Measurements from ENCODE around the gene ZNF674.

The ZNF674 gene

DNA sequence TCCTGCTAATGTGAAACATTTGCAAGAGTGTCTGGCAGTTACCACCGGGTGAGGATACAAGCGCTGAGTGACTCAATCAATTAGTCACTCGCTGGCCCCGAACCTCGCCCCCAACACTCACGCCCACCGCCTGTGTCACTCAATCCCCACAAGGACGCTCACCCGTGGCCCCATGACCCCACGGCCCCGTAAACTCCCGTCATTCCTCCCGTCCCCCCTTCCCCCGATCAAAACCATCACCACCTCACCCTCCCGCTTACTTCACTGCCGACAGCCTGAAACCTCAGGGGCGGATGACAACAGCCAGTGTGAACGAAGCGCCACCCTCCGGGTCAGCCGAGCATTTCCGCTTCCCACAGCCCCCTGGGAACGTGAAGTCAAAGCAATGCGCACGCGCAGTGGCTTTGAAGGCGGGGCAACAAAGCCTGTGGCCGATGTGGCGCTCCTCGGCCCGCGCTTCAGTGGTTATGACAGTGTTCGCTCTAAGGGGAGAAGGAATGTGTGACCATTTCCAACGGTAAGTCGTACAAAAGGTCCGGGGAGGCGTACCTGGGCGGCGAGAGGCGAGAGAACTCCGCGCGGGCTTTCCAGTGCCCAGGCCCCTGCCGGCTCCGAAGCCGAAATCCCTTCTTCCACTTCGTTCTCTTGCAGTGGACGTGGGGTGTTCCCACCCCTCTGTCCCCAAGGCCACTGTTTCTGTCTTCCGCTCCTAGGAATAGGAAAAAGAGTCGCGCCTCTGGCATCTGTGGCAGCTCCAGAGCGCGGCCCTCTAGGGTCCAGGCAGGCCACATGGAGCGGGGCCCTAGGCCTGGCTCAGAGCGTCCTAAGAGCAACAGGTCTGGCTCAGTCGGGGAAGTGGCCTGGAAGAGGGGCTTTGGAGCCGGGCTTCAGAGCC, at the start of gene ZNF674:
ZNF674 (minus strand) TSS at position 311 of the 895 bp plus-strand sequence. CDS start 3,334 bp downstream, outside the sequence.
- peak; percentile 83 to 88 (median 88) for DNase-seq (ENCODE audit: low read depth in 3 of 3)

- DNase-seq (ENCODE audit: low read depth in 3 of 3) = no peak
Observed at GRCh38 chrX:46589977-46590723, 44.9 kb upstream of the ZNF674 start.

GRCh38 chrX:46588263-46588662, 43.0 kb upstream of the ZNF674 start:
- no peak for DNase-seq (ENCODE audit: low read depth in 3 of 3)

DNA sequence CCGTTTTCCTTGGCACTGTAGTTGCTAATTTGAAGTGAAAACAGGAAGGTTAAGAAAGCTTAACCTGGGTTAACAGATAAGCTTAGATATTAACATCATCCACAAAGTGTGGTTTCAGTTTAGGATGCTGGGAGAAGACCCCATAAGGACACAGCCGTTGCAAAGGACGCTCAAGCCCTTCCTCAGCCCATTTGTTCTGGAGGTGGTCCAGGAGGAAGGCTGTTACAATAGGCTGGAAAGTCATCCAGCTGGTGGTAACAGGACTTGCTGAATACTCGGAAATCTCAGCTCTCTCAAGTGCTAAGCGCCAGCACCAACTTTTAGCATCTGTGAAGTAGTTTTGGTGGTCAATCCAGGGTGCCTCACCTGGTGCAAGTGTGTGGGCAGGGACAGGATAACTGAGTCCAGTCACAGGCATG, 42.5 kb upstream of the ZNF674 start:
- no peak for DNase-seq (ENCODE audit: low read depth in 3 of 3)

GRCh38 chrX:46587158-46587557, 41.9 kb upstream of the ZNF674 start:
- DNase-seq (ENCODE audit: low read depth in 3 of 3) = no peak

DNA sequence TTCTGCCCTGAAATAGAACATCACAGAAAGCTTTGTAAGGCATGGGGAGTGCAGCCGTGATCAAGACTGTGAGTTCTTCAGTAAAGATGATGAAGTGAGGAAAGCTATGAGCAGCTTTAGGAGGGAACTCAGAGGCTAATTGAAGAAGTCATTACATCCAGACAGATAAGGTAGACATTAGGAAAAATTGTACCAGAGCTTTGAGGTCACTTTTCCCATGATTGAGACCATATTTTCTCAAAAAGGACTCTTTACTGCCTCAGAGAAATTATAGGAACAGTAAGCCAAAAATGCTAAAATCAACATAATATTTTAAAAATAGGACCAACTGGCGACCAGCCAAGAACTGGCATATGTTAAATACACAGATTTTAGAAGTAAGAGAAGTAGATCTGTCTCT, 39.5 kb upstream of the ZNF674 start:
- no peak for DNase-seq (ENCODE audit: low read depth in 3 of 3)

GRCh38 chrX:46582966-46583365, 37.7 kb upstream of the ZNF674 start:
- DNase-seq (ENCODE audit: low read depth in 3 of 3) = no peak

- no peak for DNase-seq (ENCODE audit: low read depth in 3 of 3)
Observed at GRCh38 chrX:46582325-46582724, 37.1 kb upstream of the ZNF674 start.

DNA sequence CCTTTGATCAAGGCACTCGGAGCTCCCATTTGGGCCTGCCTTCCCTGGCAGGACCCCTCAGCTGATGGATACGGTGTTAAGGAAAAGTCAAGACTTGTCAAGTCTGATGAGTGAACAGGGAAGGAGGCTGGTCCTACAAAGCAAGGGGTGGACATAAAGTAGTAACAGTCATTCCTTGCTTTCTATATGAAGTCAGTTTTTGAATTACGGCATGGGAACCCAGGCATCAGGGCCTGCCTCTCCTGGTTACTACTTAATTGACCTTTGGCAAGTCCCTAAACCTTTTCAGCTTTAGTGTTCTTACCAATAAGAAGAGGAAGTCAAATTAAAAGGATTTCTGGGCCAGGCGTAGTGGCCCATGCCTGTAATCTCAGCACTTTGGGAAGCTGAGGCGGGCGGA, 35.4 kb upstream of the ZNF674 start:
- DNase-seq (ENCODE audit: low read depth in 3 of 3) = no peak

DNA sequence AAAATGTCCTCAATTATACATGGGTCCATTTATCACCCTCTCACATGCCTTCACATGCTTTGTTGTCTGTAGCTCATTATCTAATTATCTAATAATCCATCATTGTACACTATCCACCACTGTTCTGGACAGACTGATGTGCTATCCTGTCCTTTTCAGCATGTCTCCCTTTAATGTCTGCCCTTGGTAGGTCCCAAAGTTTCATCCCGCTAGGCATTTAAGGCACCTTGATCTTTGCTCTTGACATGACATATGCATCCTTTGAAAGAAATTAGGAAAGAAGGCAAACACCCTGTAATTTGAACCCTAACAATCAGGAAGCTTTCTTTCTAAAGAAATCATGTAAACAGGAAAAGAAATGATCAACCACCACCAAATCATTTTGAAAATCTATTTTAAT, 34.0 kb upstream of the ZNF674 start:
- no peak for DNase-seq (ENCODE audit: low read depth in 3 of 3)

DNA sequence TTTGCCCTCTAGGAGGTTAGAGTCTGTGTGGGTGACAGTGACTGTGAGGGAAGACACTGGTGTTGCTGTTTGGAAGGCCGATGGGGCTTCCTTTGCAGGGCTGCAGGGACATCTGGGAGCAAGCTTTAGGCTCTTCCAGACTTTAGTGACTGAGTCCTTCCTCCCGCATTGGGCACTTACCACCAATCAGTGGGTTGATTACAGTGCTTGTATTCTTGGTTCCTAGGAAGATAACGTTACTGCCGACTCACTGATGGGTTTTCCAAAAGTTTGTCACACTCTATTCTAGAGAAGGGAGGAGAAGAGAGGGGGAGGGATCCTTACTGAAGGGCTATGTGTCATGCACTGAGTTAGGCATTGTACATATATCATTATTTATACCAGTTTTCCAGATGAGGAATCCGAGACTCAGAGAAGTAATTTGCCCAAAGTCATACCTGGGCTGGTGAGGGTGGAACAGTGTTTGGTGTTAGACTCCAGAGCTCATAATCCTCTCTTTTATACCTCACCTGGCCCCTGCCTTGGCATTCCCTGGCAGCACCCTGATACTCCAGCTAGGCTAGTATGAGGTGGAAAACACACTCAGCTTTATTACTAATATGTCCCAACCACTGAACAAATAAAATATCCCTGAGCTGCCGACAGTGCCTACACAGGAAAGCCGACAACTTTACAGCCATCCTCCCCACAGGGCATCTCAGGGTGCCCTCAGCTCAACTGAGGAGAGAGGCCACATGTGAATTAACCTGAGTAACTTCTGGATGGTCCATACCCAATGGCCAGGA, 32.2 kb upstream of the ZNF674 start:
- DNase-seq (ENCODE audit: low read depth in 3 of 3) = no peak

DNA sequence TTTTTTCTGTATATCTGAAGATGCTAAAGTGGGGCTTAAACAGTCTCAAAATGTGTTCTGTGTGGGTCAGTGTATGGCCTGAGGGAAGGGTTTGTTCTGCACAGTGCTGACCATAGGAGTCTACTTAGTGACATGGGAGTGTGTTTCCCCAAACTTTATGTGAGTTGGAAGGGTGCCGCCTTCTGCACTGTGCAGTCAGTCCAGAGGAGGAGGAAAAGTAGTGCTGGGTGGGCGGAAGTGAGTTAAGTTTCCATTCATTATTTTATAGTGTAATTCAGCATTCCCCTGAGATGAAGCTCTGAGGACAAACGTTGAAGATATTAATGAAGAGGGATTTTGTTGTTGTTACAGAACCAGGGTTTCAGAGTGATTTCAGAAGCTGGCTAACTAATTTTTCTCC, 31.2 kb upstream of the ZNF674 start:
- DNase-seq (ENCODE audit: low read depth in 3 of 3) = no peak

- no peak for DNase-seq (ENCODE audit: low read depth in 3 of 3)
Observed at GRCh38 chrX:46575991-46576392, 30.8 kb upstream of the ZNF674 start.

DNA sequence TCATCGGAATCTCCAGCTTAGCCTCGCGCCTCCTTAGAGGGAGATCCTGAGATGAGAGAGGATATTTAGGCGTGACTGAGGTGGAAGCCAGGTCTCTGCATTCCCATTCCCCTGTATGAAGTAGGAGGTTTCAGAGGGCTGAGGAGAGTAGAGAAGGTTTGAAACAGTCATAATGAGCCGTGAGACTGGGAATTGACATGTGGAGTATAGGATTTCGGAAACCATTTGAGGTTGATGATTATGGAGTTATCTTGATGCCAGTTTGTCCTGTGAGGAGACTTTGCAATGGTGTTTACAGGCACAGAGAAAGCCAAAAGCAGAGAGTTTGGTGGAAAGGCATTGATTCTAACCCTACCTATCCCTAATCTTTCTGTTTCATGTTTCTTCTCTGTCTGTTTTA, 30.4 kb upstream of the ZNF674 start:
- DNase-seq (ENCODE audit: low read depth in 3 of 3) = no peak

DNA sequence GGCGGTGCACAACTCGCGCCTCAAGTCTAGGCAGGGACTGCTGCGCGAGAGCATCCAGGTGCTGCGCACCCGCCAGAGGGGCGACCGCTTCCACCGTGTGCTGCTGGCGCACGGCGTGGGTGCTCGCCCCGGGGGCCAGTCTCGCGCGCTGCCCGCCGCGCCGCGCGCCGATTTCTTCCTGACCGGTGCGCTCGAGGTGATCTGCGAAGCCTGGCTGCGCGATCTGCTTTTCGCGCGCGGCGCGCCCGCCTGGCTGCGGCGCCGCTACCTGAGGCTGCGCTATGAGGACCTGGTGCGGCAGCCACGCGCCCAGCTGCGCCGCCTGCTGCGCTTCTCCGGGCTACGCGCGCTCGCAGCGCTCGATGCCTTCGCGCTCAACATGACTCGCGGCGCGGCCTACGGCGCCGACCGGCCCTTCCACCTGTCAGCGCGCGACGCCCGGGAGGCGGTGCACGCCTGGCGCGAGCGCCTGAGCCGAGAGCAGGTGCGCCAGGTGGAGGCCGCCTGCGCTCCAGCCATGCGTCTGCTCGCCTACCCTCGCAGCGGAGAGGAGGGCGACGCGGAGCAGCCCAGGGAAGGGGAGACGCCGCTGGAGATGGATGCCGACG, 29.7 kb upstream of the ZNF674 start:
- no peak for DNase-seq (ENCODE audit: low read depth in 3 of 3)

- no peak for DNase-seq (ENCODE audit: low read depth in 3 of 3)
Observed at GRCh38 chrX:46573892-46574773, 28.9 kb upstream of the ZNF674 start.

DNA sequence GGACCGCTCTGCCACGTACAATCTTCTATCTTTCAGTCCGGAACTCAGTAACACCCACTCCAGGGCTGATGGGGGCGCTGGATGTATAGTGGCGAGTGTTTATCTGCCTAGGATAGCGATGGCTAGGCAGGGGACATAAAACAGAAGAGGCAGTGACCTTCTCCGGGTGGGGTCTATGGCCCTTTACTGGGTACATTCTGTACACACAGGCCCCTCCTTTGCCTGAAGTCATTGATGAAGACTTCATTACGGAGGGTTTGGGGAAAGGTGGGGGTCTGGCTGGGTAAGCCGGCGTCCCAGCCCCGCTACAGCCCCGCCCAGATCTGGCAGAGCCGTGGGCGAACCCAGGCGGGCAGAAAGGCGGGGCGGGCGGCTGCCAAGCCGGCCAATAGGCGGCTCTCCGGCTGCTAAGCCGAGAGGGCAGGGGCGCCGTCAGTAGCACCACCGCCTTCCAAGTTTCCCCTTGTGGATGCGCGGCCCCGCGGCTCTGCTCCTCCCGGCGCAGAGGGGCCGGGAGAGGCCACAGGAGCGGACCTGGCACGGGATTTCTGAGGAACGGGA, 28.2 kb upstream of the ZNF674 start, which contains the start of gene CHST7:
CHST7 (plus strand) TSS at position 435 of the 561 bp plus-strand sequence. CDS start 167 bp downstream, outside the sequence.
- DNase-seq (ENCODE audit: low read depth in 3 of 3) = no peak

DNA sequence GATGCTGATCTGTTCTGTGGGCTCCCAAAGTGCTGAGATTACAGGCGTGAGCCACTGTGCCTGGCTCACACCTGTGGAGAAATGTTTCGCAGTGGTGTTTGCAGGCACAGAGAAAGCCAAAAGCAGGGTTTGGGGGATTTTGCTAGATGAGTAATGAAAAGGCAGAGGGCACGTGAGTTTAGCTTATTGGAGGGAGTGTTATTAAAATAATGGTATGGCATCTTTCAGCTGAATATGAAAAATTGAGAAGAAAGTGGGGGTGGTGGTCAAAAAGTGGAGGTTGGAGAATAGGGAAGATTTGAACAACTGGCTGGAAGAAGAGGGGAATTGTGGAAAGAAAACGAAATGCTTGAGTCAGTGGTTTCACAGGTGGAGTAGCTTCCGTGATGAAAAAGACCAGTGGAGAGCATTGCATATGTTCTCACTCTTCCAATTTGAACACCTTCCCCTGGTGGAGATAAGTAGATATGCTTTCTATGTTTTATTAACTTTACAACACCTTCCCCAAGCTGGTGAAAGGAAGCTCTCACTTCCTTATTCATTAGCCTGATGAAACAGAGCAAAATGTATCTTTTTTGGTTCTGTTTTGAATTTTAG, 27.2 kb upstream of the ZNF674 start:
- DNase-seq (ENCODE audit: low read depth in 3 of 3) = no peak

GRCh38 chrX:46571423-46572339, 26.5 kb upstream of the ZNF674 start:
- DNase-seq (ENCODE audit: low read depth in 3 of 3) = no peak
